Upper lobe of right lung (tissue), 1 donor: Measurements from ENCODE around the gene MTMR6. TPM values are rescaled to one million over a fixed set of nuclear protein-coding genes. Genes with fewer than 3 reads are reported as not detected.

Experiments used
- ATAC-seq: fragments of 200-7000 bp; cut with Tn5 transposase; one replicate; pipeline ENCODE4 v1.9.1; 2020; ENCODE audit warnings: mild to moderate bottlenecking, moderate library complexity
- DNase-seq: peaks from one replicate; pipeline ENCODE4 v3.0.0-alpha.2; 2020
- H3K27ac ChIP-seq: fragments of 200-600 bp; one replicate; pipeline ENCODE4 v1.8.0; 2022
- H3K27me3 ChIP-seq: fragments of 200-600 bp; one replicate; pipeline ENCODE4 v1.8.0; 2022; ENCODE audit warnings: mild to moderate bottlenecking
- H3K36me3 ChIP-seq: fragments of 200-600 bp; one replicate; pipeline ENCODE4 v1.8.0; 2022
- H3K4me1 ChIP-seq: fragments of 200-600 bp; one replicate; pipeline ENCODE4 v1.8.0; 2022
- H3K4me3 ChIP-seq: fragments of 200-600 bp; one replicate; pipeline ENCODE4 v1.8.0; 2022; ENCODE audit warnings: mild to moderate bottlenecking
- H3K9me3 ChIP-seq: fragments of 200-600 bp; one replicate; pipeline ENCODE4 v1.8.0; 2022
- intact Hi-C: fragments of 100-400 bp; cut with DNase I; formaldehyde crosslinking; loops from one replicate; pipeline ENCODE4 v1.11.0; 2022
- total RNA-seq: library from RNA; stranded (reverse); fragmentation: NEBNext Ultra II Directional; extraction: Animal tissue kit (Norgen Biotek cat#: 25700); gene quantifications from one replicate; pipeline ENCODE4 v1.2.1, GENCODE V29; 2021
- TF ChIP-seq, protein P1 (sequence below): fragments of 200-600 bp; IDR thresholded peaks from one replicate; pipeline ENCODE4 v1.8.0; 2022; ENCODE audit warnings: antibody characterized with exemption
- donor health status: DM: no; HTN: yes; CAD: no; lungs with severe emphysema.

MTMR6 gene
- total RNA-seq, 1 donor from 2014 or later, result 20.1 TPM

DNA sequence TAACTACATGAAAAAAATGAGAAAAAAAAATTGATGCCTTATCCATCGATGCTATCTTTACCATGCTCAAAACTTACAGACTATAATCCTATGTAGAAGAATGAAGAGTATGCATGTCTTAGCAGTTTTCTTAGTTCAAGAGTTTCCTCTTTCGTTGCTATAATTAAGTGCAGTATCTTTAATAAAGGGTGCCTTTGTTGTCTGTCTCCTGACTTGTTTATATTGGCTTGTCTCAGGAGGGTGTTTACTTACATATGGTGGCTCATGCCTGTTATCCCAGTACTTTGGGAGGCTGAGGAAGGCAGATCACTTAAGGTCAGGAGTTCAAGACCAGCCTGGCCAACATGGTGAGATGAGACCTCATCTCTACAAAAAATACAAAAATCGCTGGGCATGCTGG lies 44.3 kb downstream of the MTMR6 start:
- ATAC-seq (no peak), DNase-seq (no peak)
- Histone ChIP-seq H3K27ac (no peak overlapping the region), H3K27me3 (no peaks in the 10 kb centered on the region), H3K4me1 (no peaks in the 10 kb centered on the region), H3K36me3 (no peaks in the 10 kb centered on the region), H3K4me3 (no peak overlapping the region), H3K9me3 (no peaks in the 10 kb centered on the region)
- intact Hi-C loops, result no loop called here
- TF ChIP-seq, protein P1, sequence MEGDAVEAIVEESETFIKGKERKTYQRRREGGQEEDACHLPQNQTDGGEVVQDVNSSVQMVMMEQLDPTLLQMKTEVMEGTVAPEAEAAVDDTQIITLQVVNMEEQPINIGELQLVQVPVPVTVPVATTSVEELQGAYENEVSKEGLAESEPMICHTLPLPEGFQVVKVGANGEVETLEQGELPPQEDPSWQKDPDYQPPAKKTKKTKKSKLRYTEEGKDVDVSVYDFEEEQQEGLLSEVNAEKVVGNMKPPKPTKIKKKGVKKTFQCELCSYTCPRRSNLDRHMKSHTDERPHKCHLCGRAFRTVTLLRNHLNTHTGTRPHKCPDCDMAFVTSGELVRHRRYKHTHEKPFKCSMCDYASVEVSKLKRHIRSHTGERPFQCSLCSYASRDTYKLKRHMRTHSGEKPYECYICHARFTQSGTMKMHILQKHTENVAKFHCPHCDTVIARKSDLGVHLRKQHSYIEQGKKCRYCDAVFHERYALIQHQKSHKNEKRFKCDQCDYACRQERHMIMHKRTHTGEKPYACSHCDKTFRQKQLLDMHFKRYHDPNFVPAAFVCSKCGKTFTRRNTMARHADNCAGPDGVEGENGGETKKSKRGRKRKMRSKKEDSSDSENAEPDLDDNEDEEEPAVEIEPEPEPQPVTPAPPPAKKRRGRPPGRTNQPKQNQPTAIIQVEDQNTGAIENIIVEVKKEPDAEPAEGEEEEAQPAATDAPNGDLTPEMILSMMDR, result no peak

DNA sequence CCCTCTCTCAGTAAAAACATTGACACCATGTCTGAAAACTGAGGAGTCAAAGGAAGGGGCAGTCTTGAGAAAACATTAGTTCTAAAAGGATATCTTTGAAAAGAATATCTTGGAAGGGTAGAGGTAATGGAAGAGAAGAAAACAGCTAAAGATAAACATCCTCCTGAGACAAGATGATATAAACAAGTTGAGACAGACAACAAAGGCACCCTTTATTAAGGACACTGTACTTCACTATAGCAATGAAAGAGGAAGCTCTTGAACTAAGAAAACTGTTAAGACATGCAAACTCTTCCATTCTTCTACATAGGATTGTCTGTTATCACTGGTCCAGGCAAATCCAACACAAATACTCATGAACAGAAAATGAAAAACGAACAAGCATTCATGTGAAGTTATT lies 46.3 kb downstream of the MTMR6 start:
- Histone ChIP-seq H3K4me3 (no peak overlapping the region), H3K9me3 (no peaks in the 10 kb centered on the region), H3K36me3 (no peaks in the 10 kb centered on the region), H3K4me1 (no peaks in the 10 kb centered on the region), H3K27ac (no peak overlapping the region), H3K27me3 (no peaks in the 10 kb centered on the region)
- intact Hi-C loops, result no loop called here
- ATAC-seq (no peak), DNase-seq (no peak)
- TF ChIP-seq, protein P1, result no peak

DNA sequence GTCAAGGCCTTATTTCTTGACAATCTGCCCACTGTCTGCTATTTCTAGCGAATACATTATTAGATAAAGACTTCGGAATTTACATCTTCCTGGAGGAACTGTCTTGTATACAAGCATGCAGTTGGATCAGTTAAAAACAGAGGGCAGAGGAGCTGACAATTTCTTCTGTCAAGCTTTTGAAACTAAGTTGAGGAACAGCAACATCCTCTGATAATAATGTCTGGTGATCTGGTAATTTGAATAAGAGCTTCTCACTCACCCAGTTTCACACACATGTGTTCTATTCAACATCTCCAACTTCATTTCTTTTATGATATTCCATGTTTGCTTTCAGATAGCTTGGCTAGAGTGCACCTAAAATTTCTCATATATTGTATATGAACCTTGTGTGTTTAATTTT lies 50.2 kb downstream of the MTMR6 start:
- intact Hi-C loops, result no loop called here
- Histone ChIP-seq H3K27me3 (no peaks in the 10 kb centered on the region), H3K4me3 (no peak overlapping the region), H3K9me3 (no peaks in the 10 kb centered on the region), H3K36me3 (no peaks in the 10 kb centered on the region), H3K27ac (no peak overlapping the region), H3K4me1 (no peaks in the 10 kb centered on the region)
- no peak for DNase-seq
- TF ChIP-seq, protein P1, result no peak
- no peak for ATAC-seq

DNA sequence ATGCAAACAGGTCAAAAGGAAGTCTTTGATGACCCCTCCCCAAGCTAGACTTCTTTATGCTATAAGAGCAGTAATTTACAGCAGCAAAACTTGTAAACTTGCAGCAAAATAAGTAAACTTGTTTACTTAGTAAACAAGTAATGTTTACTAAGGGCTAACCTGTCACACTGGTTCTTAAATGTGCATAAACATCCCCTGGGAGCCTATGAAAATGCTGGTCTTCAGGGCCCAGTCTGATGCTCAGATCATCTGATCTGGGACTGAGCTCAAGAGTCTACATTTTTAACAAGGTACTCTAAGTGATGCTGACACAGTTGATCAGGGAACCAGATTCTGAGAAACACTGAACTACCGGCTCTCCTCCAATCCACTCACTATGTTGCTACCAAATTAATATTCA lies 53.4 kb downstream of the MTMR6 start:
- H3K27ac ChIP-seq, result no peak overlapping the region
- intact Hi-C loops, result no loop called here
- H3K4me3 ChIP-seq, result no peak overlapping the region
- TF ChIP-seq, protein P1, result no peak
- no peaks in the 10 kb centered on the region for H3K4me1 ChIP-seq
- ATAC-seq (no peak), DNase-seq (no peak)
- no peaks in the 10 kb centered on the region for H3K27me3 ChIP-seq
- no peaks in the 10 kb centered on the region for H3K9me3 ChIP-seq
- H3K36me3 ChIP-seq, result no peaks in the 10 kb centered on the region

- intact Hi-C loops, result no loop called here
- ATAC-seq (peak; percentile 84), DNase-seq (no peak)
- TF ChIP-seq, protein P1, result peak; percentile 67
- Histone ChIP-seq H3K36me3 (no peaks in the 10 kb centered on the region), H3K27me3 (no peaks in the 10 kb centered on the region), H3K9me3 (no peaks in the 10 kb centered on the region), H3K4me1 (no peaks in the 10 kb centered on the region), H3K27ac (no peak overlapping the region), H3K4me3 (no peak overlapping the region)
Observed at GRCh38 chr13:25232937-25233515, 54.3 kb downstream of the MTMR6 start.

- H3K27me3 ChIP-seq, result no peaks in the 10 kb centered on the region
- intact Hi-C loops, result no loop called here
- no peak overlapping the region for H3K4me3 ChIP-seq
- H3K4me1 ChIP-seq, result no peaks in the 10 kb centered on the region
- no peaks in the 10 kb centered on the region for H3K36me3 ChIP-seq
- no peaks in the 10 kb centered on the region for H3K9me3 ChIP-seq
- ATAC-seq (no peak), DNase-seq (no peak)
- no peak overlapping the region for H3K27ac ChIP-seq
- TF ChIP-seq, protein P1, result no peak
Observed at GRCh38 chr13:25231517-25231916, 55.8 kb downstream of the MTMR6 start.
